IMR-90 (cell line): ENCODE results near the gene TXNRD1. TPM values are rescaled to one million over a fixed set of nuclear protein-coding genes. Genes with fewer than 3 reads are reported as not detected.

Experiments
- ATAC-seq: fragments of 200-7000 bp; cut with Tn5 transposase; 2 replicates; pipeline ENCODE4 v1.9.1; 2020; ENCODE audit warnings: low read depth, mild to moderate bottlenecking, moderate library complexity
- BruUV-seq: library from RNA; stranded (reverse); fragments of 400-500 nt; replicated peaks from 2 replicates; lab custom pipeline; 2021; lab: Mats Ljungman, UMichigan
- CTCF ChIA-PET: fragments of 300-600 bp; formaldehyde crosslinking; extraction: SDS; loops from one replicate; lab custom pipeline; 2021; ENCODE audit warnings: antibody characterized with exemption; lab: Yijun Ruan, JAX
- POLR2A ChIA-PET: fragments of 300-600 bp; sonication (Branson Sonifier 250); formaldehyde crosslinking; loops from one replicate; lab custom pipeline; 2022; ENCODE audit warnings: antibody characterized with exemption; ENCODE audit not compliant: unreplicated experiment; lab: Charles Lee
- DNase-seq: peaks from one replicate; pipeline ENCODE4 v3.0.0; 2013
- H2AFZ ChIP-seq: replicated peaks from 2 replicates; pipeline ENCODE3; 2013; ENCODE audit warnings: low read length, mild to moderate bottlenecking; ENCODE audit not compliant: poor library complexity
- H2AK5ac ChIP-seq: 2 replicates; pipeline ENCODE4 v1.6.1; 2013; ENCODE audit warnings: low read depth, low read length, inconsistent platforms
- H2AK9ac ChIP-seq: replicated peaks from 2 replicates; pipeline ENCODE3; 2013; ENCODE audit warnings: mild to moderate bottlenecking, low read depth, low read length, moderate library complexity; ENCODE audit not compliant: poor library complexity
- H2BK120ac ChIP-seq: 2 replicates; pipeline ENCODE4 v1.6.1; 2013; ENCODE audit warnings: low read depth, low read length, inconsistent platforms
- H2BK15ac ChIP-seq: 3 replicates; pipeline ENCODE4 v1.6.1; 2013; ENCODE audit warnings: low read depth, low read length, inconsistent platforms
- H2BK20ac ChIP-seq: 2 replicates; pipeline ENCODE4 v1.6.1; 2013; ENCODE audit warnings: low read depth, mild to moderate bottlenecking, inconsistent platforms, low read length, moderate library complexity
- H2BK5ac ChIP-seq: 2 replicates; pipeline ENCODE4 v1.6.1; 2013; ENCODE audit warnings: mild to moderate bottlenecking, low read depth, low read length, inconsistent platforms; ENCODE audit not compliant: poor library complexity, severe bottlenecking
- H3K14ac ChIP-seq: replicated peaks from 2 replicates; pipeline ENCODE4 v1.6.1; 2013; ENCODE audit warnings: low read depth, low read length, inconsistent platforms
- H3K18ac ChIP-seq: 2 replicates; pipeline ENCODE4 v1.6.1; 2013; ENCODE audit warnings: low read depth, low read length, control low read depth
- H3K23ac ChIP-seq: 2 replicates; pipeline ENCODE4 v1.6.1; 2013; ENCODE audit warnings: low read depth, low read length, inconsistent platforms
- H3K27ac ChIP-seq: 2 replicates; pipeline ENCODE4 v1.5.1; 2013; ENCODE audit warnings: mild to moderate bottlenecking, control low read depth, low read length; ENCODE audit not compliant: insufficient read depth
- H3K27me3 ChIP-seq: 2 replicates; pipeline ENCODE4 v1.6.1; 2013; ENCODE audit warnings: low read length; ENCODE audit not compliant: control insufficient read depth, insufficient read depth
- H3K36me3 ChIP-seq: 2 replicates; pipeline ENCODE4 v1.6.1; 2013; ENCODE audit warnings: low read length, mixed read lengths; ENCODE audit not compliant: control insufficient read depth, insufficient read depth
- H3K4ac ChIP-seq: 2 replicates; pipeline ENCODE4 v1.6.1; 2013; ENCODE audit warnings: low read depth, low read length, inconsistent platforms
- H3K4me1 ChIP-seq: 2 replicates; pipeline ENCODE4 v1.6.1; 2013; ENCODE audit warnings: low read length, mixed read lengths; ENCODE audit not compliant: control insufficient read depth, insufficient read depth
- H3K4me2 ChIP-seq: 2 replicates; pipeline ENCODE4 v1.6.1; 2013; ENCODE audit warnings: low read depth, mild to moderate bottlenecking, control low read depth, low read length, moderate library complexity
- H3K4me3 ChIP-seq: 2 replicates; pipeline ENCODE4 v1.5.1; 2013; ENCODE audit warnings: low read depth, mild to moderate bottlenecking, control low read depth, low read length, moderate library complexity; ENCODE audit not compliant: insufficient read depth
- H3K56ac ChIP-seq: 2 replicates; pipeline ENCODE4 v1.6.1; 2013; ENCODE audit warnings: low read length, inconsistent platforms; ENCODE audit not compliant: insufficient read depth; ENCODE audit errors: extremely low read depth
- H3K79me1 ChIP-seq, 2 experiments: 2 replicates each; pipeline ENCODE4 v1.6.1; 2013; ENCODE audit warnings: low read length in 2 of 2, inconsistent platforms in 1 of 2, low read depth in 1 of 2
- H3K9ac ChIP-seq: 2 replicates; pipeline ENCODE4 v1.6.1; 2013; ENCODE audit warnings: low read depth, low read length, control low read depth
- H3K9me1 ChIP-seq: 2 replicates; pipeline ENCODE4 v1.6.1; 2013; ENCODE audit warnings: low read length, inconsistent platforms; ENCODE audit not compliant: insufficient read depth
- H3K9me3 ChIP-seq: 2 replicates; pipeline ENCODE4 v1.6.1; 2013; ENCODE audit warnings: low read length; ENCODE audit not compliant: control insufficient read depth, insufficient read depth
- H4K20me1 ChIP-seq: 2 replicates; pipeline ENCODE4 v1.6.1; 2013; ENCODE audit warnings: low read length, inconsistent platforms; ENCODE audit not compliant: insufficient read depth
- H4K5ac ChIP-seq: 2 replicates; pipeline ENCODE4 v1.6.1; 2013; ENCODE audit warnings: mild to moderate bottlenecking, low read depth, low read length, control low read depth
- H4K8ac ChIP-seq, 2 experiments: 2 replicates each; pipeline ENCODE4 v1.6.1; 2013; ENCODE audit warnings: low read depth in 2 of 2, low read length in 2 of 2, control low read depth in 1 of 2, inconsistent platforms in 1 of 2
- H4K91ac ChIP-seq: 2 replicates; pipeline ENCODE4 v1.6.1; 2013; ENCODE audit warnings: low read depth, low read length, inconsistent platforms; ENCODE audit not compliant: insufficient read depth
- CEBPB ChIP-seq: IDR thresholded peaks from 2 replicates; pipeline ENCODE4 v1.6.1; 2012; ENCODE audit warnings: low read depth, low read length, improper control_type of control experiment
- RAD21 ChIP-seq: IDR thresholded peaks from 2 replicates; pipeline ENCODE4 v1.6.1; 2012; ENCODE audit warnings: low read length, improper control_type of control experiment
- WGBS, 2 experiments: methylation state at CpG; one replicate each; pipeline versions ENCODE4 v1.1.5 to v1.1.7; 2013; ENCODE audit warnings: missing lambda C conversion rate in 2 of 2; ENCODE audit not compliant: insufficient read length in 1 of 2; ENCODE audit errors: extremely low coverage in 2 of 2; 5-methylcytosine and 5-hydroxymethylcytosine counted together
- dilution Hi-C: fragments of 300-500 bp; cut with HindIII; formaldehyde crosslinking; loops from one replicate; pipeline ENCODE4 v1.14.3; 2018; ENCODE audit warnings: low sequenced_read_pairs; ENCODE audit not compliant: unreplicated experiment
- in situ Hi-C: fragments of 300-500 bp; cut with MboI; formaldehyde crosslinking; loops from 3 replicates; pipeline ENCODE4 v1.14.3; 2019; ENCODE audit warnings: low sequenced_read_pairs, inconsistent platforms, mixed read lengths
- intact Hi-C: fragments of 100-400 bp; cut with micrococcal nuclease; formaldehyde crosslinking; loops from 2 replicates; pipeline ENCODE4 v1.10.0; 2022
- polyA plus RNA-seq, 3 experiments: library from polyadenylated mRNA; depleted of rRNA; stranded (reverse); fragments of >200 nt; gene quantifications; 2 replicates each; pipeline ENCODE4 v1.2.3, GENCODE V29; 2012; ENCODE audit warnings: low replicate concordance in 1 of 3
- total RNA-seq: library from RNA; depleted of rRNA; stranded (reverse); fragments of >200 nt; gene quantifications from 2 replicates; pipeline ENCODE4 v1.2.3, GENCODE V29; 2012

TXNRD1 gene
- total and polyA plus RNA-seq, 2 of the 4 experiments (the other 2 are of a cell fraction) = 379 to 582 TPM

DNA sequence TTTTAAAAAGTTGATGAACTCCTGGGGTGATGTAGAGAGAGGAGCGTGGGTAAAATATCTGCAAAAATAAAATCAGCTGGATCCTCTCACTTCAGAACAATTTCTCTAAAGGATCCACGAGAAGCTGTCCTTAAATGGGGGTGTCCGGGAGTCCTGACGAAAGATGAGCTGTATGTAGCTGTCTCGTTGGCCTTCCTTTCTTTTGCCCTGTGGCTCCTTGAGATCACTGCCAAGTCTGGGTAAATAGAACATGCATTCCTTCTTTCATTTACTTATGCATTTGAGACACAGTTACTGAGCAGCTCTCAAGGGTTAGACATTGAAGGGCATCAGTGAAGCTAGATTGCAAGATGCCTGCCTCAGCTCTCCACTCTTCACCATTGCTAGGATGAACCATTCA is 35.2 kb upstream of the TXNRD1 start:
- TF ChIP-seq RAD21 = no peak
- no peak for TF ChIP-seq CEBPB
- in situ Hi-C loops = loop anchor here (25.0 kb wide), 1 partner anchor 882 kb away; no protein-coding TSS in a partner anchor

More for the DNA sequence above, 35.2 kb upstream of the TXNRD1 start:
- Histone ChIP-seq H3K9me3 (peaks cover 13% of the 10 kb centered on the region), H3K9me1 (peaks cover 24% of the 10 kb centered on the region), H4K8ac (peak overlapping the region in 1 of 2 experiments; percentile 35; a peak in 1 of 4 replicates), H2BK5ac (peak overlapping the region; percentile 86), H3K4me1 (peaks cover 24% of the 10 kb centered on the region), H2BK15ac (peak overlapping the region; percentile 59; the same call in 1 of the 3 replicates), H3K9ac (no peak overlapping the region), H3K14ac (no peak overlapping the region; the same call in 1 of the 2 replicates), H3K27ac (peak overlapping the region; percentile 18; the same call in 1 of the 2 replicates), H2AFZ (no peak overlapping the region), H4K91ac (peak overlapping the region; percentile 31), H3K79me1 (peaks cover 0 to 3% of the 10 kb centered on the region in 2 experiments; a peak in 1 of 4 replicates), H2BK20ac (peak overlapping the region; percentile 92), H3K4me2 (no peak overlapping the region), H3K18ac (peak overlapping the region; percentile 87), H2AK9ac (no peak overlapping the region), H3K23ac (no peak overlapping the region), H3K56ac (no peak overlapping the region), H3K27me3 (no peaks in the 10 kb centered on the region), H3K36me3 (no peaks in the 10 kb centered on the region), H2BK120ac (peak overlapping the region; percentile 93), H4K5ac (peak overlapping the region; percentile 46; the same call in 1 of the 2 replicates), H3K4ac (peak overlapping the region; percentile 90), H4K20me1 (no peaks in the 10 kb centered on the region), H2AK5ac (peak overlapping the region; percentile 57; the same call in 1 of the 2 replicates), H3K4me3 (no peak overlapping the region)
- ChIA-PET CTCF (interaction anchor here (0.5 to 0.8 kb wide), 3 partner anchors 11 to 171 kb away, joined by 3 to 4 read pairs (median 3); no protein-coding TSS in a partner anchor), POLR2A (interaction anchor here (0.6 kb wide), 1 partner anchor 115 kb away, joined by 3 read pairs; no protein-coding TSS in a partner anchor)
- BruUV-seq = no TSS peak
- 67% methylated on average over 2 of the region's 5 CpGs; no CpG with 5 or more reads in 1 of the 2 experiments for WGBS, 2 experiments
- DNase-seq = no peak
- dilution Hi-C loops (no loop called here), intact Hi-C loops (loop anchor here (10.0 kb wide), 1 partner anchor 126 kb away; the partner anchor contains the start of gene GLT8D2)
- ATAC-seq = peak; percentile 2; the same call in 1 of the 2 replicates
